ENCODE data around the gene TECPR1.

GRCh38 chr7:98194672-98195457 is 57.2 kb downstream of the TECPR1 start:
- TF ChIP-seq CTCF (conservative IDR thresholded peaks at IDR 0.05 in 1 of 2, IDR thresholded peaks at IDR 0.05 in 1 of 2; ENCODE audit: low read depth in 1 of 2, low read length in 2 of 2) = no peak
- TF ChIP-seq EZH2 (IDR thresholded peaks at IDR 0.05; ENCODE audit: low read length, missing control alignments) = no peak
